HG02610 (cell line): ENCODE measurements around the gene VPS13D.
"Not testable (repeated sequence)": the region's sequence is repeated elsewhere in the genome, so short reads cannot be mapped to it uniquely, and the experiment has no call there.

Experiments
- ATAC-seq: cut with Tn5 transposase; IDR thresholded peaks from one replicate; pipeline ENCODE4 v1.9.1; 2021; ENCODE audit warnings: mild to moderate bottlenecking, moderate library complexity; ENCODE audit not compliant: unreplicated experiment

The VPS13D gene

DNA sequence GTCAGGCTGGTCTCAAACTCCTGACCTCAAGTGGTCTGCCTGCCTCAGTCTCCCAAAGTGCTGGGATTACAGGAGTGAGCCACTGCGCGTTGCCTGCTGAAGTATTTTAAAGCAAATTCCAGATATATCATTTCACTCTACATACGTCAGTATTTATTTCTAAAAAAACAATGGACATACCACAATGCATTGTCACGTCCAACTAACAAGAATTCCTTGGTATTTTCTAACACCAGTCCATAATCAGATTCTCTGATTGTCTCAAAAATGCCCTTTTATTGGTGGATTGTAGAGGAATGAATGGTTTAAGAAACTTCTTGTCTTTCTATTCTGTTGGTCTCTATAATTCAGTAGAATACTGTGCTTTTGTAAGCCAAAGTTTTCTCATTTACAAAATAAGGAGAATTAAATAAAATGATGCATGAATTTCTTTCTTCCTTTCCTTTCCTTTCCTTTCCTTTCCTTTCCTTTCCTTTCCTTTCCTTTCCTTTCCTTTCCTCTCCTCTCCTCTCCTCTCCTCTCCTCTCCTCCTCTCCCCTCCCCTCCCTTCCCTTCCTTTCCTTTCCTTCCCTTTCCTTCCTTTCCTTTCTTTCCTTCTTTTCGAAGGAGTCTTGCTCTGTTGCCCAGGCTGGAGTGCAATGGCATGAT is 55.8 kb downstream of the VPS13D start:
- no peak for ATAC-seq

DNA sequence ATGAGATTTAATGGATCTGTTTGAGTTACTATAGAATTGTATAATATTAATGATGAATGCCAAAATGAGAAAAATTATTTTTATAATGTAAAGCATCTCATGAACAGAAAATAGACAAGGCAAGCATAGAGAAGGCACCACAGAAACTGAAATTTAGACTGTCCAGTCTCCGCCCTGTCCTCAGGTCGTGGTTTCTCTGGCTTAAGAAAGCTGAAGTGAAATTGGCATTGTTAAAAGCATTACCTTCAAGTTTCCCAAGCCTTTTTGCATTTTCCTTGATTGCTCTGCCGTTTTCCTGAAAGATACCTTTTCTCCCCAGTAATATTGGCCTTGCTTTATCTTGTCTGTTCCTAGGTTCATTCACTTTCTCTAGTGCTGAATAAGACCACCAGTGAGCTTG is 58.0 kb downstream of the VPS13D start:
- no peak for ATAC-seq

DNA sequence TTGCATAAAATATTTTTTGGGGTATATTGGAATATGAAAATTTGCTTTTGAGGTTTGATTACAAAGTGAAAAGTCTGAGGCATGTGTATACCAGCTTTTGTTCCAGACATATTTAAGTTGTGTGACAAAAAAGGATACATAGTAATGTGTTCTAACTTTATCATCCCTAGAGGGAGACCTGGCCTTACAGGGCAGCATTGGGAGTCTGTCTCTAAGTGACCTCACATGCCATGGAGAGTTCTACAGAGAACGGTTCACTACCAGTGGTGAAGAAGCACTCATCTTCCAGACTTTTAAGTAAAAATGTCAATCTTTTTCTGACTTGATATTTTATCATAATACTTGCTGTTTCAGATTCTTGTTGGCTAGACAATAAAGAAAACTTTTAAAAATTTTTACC is 61.0 kb downstream of the VPS13D start:
- no peak for ATAC-seq

DNA sequence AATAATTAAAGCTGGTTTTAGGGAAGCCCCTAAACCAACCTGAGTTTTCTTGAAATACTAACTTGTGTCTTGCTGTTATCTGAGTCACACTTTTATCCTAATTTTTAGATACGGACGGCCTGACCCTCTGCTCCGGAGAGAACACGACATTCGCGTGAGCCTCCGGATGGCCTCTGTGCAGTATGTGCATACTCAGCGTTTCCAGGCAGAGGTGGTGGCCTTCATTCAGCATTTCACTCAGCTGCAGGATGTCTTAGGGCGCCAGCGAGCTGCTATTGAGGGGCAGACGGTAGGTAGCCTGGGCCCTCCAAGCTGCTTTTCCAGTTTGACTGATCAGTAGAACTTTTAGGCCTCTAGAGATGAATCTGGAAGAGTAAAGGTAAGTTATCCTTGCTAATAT is 63.6 kb downstream of the VPS13D start:
- no peak for ATAC-seq

DNA sequence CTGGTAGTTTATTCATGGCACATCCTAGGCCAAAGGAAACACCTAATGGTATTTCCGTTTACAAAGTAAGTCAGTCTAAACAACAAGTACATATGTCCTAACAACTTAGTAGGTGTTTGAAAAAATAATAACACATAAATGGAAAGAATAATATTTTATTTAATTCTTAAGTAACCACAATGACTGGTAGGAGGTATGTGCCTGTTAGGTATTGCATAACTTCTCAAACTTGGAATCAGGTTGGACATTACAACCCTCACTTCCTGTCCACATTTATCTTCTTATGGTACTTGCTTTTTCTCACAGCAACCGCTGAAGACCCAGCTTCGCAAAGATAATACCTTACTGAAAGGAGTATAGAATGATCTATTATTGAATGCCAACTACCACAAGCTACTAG is 64.2 kb downstream of the VPS13D start:
- ATAC-seq: no peak

DNA sequence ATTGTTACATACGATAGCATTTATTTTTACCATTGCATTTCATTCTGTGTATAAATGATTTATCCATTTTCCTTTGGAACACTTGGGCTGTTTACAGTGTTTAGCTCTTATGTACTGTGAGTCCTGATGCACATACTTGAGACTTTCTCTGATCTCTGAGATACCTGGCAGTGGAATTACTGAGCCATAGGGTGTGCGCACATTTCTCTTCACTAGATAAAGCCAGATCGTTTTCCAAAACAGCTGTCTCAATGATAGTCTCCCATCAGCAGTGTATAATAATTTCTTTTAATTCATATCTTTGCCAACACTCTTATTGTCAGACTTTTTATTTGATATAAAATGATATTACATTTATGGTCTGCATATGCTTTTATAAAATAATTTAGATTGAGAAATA is 66.2 kb downstream of the VPS13D start:
- ATAC-seq: no peak

DNA sequence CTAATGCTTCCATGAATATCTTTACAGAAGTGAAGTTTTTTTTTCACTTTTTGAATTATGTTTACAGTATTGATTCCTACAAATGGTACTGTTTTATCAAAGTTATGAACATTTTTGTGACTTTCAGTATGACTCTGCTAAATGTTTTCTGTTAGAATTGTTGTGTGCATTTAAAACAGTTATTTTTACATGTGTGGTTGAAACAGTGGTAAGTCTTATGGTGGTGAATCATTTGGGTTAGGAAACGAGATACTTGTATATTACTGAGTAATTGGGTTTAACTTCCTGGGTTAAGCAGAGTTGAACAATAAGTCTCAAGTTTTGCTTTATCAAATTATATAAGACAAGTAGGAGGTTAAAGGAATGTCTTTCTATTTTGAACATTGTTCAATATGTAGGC is 66.8 kb downstream of the VPS13D start:
- ATAC-seq: peak; percentile 68

DNA sequence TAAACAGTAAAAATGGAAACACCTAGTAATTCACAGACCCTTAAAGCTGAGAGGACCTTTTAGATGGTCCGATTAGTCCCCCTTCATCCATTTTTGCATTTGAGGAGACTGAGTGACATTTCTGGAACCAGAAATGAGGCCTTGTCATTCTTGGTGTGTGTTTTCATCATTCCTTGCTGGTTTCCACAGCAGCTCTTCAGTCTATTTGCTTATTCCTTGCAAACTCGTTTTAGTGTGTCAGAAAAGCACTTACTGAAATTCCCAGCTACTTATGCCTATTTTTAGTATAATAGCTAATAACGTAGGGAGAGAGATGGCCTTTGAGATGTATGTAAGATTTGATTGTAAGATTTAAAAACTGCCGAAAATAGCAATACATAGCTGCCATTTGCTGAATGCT is 70.9 kb downstream of the VPS13D start:
- no peak for ATAC-seq

DNA sequence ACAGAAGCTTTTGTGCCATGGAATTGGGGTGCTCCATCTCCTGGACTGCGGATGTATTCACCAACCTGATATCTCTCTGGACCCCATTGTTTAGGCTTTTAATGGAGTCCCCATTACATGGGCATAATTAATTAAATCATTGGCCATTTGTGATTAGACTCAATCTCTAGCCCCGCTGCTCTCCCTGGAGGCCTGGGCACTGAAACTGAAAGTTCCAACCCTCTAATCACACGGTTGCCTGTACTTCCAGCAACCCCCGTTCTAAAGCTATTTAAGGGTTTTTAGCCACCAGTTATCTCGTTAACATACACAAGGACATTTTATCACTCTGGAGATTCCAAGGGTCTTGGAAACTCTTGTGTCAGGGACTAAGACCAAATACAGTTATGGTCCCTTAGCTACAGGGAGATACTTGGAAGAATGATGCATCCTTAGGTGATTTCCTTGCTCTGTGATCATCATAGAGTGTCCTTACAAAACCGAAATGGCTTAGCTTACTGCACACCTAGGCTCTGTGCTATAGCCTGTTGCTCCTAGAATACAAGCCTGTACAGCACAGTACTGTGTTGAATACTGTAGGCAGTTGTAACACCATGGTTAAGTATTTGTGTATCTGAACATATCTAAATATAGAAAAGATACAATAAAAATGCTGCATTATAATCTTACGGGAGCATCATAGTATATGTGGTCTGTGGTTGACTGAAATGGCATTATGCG is 71.8 kb downstream of the VPS13D start:
- no peak for ATAC-seq

DNA sequence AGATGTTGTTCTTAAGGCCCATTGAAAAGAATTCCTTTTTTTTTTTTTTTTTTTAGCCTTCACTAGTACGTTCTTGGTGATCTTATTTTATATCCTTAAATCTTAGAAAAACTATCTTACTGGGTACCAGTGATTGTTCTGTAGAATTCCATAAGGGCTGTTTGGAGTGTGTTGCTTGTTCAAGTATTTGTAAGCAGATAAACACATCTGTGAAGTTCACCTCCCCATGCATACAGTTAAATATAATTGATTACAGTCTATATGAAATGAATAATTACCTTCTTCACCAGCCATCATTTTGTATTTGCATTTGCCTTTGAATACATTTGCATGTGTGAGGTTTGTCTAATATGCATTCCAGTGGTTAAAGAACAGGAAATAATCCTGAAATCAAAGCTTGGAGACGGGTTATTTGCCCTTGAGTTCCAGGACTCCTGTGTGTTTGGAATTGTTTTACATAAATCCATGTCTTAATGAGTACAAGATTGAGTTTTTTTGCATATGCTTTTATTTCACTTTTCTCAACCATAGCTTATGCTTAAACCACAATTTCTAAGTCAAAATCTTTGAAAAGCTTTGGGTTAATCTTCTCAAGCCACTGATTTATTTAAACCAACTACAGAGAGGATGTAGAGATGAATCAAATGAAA is 73.1 kb downstream of the VPS13D start:
- no peak for ATAC-seq

DNA sequence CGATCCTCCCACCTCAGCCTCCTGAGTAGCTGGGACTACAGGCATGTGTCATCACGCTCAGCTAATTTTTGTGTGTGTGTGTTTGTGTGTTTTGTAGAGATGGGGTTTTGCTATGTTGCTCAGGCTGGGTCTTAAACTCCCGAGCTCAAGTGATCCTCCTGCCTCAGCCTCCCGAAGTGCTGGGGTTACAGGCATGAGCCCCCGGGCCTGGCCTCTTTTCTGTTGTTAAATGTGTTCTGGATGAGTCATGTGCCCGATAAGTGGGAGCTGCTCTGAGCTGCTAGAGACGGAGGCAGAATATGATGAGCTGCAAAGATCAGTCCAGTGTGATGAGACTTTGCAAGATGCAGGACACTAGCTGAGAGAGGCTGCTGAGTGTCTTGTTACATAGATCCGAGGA is 75.5 kb downstream of the VPS13D start:
- ATAC-seq: no peak

DNA sequence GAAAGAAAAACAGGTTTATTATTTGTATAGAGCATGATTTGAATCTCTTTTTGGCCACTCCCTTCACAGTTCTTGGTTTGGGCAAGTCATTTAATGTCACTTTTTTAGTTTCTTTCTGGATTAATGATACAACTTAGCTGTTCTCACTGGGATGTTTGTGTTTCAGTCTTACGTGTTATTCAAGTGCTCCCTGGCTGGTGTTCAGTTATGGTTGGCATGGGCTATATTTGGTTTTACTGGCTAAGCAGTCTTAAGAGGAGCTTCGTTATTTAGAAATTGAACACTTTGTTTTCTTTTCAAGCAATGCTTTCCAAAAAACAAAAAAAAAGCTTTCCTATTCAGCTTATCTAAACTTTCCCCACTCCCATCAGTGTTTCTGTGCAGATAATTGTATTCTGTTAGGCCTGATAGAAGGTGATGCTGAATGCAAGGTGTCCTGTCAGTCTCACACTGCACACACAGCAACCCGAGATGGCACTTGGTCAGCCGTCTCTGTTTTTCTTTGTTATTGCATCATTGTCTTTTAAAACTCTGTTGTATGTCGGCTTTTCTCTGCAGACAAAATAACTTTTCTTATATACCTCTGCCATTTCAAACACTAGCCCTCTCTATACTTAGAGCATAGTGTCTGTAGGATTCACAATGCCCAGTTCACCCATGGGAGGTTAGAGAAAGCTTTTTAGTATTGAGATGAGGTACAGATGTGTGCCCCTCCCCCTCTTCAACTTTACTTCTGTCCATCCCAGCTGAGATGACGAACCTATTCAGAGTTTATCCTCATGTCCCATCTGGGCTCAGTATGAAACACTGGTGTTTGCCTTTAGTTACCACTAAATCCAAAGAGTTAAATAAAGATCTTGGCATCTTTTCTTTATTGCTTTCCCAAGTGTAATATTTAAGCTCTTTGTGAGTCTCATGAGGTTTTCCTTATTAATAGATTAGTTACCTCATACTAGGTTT is 80.2 kb downstream of the VPS13D start:
- no peak for ATAC-seq

DNA sequence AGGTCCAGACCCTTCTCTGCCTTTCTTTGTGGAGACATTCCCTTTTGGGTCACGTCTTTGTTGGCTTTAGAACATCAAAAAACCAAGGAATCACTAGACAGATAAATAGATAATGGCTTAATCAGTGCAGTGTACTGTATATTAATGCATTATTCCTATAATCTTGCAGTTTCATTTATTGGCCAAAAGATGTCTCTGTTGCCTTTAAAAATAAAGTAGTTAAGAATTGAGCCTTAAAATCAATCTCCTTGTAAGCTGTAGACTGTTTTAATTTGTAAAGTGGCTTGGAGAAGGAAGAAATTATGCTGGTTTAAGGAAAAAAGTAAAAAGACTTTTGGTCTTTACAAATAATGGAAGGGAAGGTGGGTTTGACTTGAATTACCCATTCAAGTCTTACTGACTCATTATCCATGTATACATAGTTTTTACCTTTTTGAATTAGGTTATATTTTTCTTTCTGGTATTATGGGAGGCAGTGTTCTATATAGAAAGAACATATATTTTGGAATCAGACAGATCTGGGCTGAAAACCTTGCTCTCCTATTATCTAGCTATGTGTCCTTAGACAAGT is 84.6 kb downstream of the VPS13D start:
- ATAC-seq: no peak

DNA sequence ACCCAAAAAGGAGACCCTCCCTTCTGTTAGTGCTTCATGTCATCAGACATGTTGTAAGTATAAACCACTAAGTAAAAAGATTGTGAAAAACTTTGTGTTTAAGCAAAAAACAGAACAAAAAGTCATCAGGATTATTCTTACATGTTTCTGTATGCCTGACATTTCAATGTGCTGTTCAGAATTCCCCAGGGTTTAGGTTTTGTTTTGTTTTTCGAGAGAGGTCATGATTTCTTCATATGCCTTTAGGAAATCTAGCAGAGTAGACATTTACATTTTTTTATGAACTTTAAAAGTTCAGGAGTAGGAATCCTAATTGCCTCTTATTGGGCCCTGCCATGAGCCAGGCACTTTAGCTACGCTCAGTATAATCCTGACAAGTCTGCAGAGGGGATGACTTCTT is 85.3 kb downstream of the VPS13D start:
- no peak for ATAC-seq

DNA sequence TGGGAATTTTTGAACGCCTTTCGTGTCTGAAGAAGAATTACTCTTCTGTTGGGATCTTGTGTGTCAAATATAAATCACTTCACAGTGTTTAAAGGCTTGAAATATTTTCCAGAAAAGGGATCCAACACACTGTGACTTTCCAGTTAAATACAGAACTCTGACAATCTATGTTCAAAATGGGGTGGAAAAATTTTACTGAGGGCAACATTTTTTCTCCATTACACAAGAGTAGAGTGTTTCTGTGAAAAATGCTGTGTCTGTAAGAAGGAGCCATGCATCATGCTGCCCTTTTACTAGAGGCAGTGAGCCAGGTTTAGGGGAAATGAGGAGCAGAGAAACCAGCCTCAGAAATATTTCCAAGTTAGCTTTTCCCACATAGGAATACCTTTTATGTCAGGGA is 86.5 kb downstream of the VPS13D start:
- no peak for ATAC-seq

DNA sequence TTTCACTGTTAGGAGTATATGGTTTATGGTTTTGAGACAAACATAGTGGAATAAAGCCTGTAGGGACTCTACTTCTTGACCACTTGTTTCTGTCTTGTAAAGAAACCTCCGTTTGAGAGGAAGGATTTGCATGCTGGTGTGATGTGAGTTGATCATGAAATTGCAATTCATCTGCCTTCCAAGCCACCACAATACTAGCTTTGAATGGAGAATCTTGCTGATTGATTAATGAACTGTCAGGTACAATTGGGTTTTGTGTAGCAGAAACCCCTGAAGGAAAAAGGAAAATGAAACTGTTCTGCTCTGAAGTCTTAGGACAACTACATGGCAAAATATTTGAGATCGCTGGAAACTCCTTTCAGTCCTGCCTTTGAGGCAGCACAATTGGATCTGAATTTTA is 90.7 kb downstream of the VPS13D start:
- ATAC-seq: no peak

DNA sequence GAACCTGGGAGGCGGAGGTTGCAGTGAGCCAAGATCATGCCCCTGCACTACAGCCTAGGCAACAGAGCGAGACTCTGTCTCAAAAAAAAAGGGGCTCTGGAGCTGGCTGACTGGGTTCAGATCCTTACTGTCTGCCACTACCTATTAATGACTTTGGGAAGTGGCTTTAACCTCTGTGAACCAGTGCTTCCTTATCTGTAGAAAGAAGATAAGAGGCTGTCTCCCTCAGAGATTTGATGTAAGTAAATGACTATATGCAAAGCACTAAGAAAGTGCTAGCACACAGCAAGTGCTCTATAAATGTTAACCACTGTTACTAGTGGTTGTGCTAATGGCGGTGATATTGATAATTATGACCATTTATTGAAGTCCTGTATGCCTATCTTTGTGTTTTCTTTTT is 94.6 kb downstream of the VPS13D start:
- no peak for ATAC-seq

DNA sequence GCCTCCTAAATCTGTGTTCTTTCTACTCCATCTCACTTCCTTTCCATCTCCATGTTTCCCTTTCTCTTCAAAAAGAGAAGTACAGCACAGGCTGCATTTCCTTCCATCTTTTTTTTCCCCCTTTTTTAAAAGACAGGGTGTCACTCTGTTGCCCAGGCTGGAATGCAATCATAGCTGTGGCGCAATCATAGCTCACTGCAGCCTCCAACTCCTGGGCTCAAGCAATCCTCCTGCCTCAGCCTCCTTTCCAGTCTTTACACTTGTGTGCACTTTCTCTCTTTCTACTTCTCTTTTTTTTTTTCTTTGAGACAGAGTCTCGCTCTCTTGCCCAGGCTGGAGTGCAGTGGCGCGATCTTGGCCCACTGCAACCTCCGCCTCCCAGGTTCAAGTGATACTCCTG is 95.1 kb downstream of the VPS13D start:
- ATAC-seq: not testable (repeated sequence)

DNA sequence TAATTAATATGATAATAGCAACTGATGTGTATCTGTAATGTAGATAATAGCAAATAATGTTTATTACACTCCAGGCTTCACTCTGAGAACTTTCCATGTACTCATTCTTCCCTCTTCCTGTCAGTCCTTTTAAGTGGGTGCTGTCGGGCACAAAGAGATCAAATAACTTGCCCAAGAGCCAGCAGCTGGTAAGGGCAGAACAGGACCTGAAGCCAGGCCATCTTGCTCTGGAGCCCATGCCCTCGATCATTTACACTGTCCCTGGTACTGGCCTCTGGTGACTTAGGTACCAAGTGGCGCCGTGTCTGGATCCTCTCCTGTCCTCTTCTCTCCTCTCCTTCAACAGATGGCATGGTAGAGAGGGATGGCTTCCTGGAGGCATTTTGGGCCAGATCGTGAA is 97.2 kb downstream of the VPS13D start:
- ATAC-seq: no peak

DNA sequence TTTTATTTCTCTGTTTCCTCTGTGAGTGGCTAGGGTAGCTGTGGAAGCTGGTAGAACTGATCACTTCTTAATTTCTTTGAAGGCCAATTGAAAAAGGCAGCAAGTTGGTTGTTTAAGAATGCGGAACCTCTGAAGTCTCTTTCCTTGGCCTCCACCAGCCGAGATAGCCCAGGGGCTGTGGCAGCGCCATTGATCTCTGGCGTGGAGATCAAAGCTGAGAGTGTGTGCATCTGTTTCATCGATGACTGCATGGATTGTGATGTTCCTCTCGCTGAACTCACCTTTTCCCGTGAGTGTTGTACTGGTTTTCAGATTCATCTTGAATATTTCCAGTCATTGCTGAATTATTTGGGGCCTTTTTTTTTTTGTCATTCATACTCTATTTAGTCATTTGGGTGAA is 97.7 kb downstream of the VPS13D start:
- no peak for ATAC-seq
